HG03378 (cell line): ENCODE results near the gene CEACAM18.
"Not testable (repeated sequence)": the region's sequence is repeated elsewhere in the genome, so short reads cannot be mapped to it uniquely, and the experiment has no call there.

Experiments
- ATAC-seq: cut with Tn5 transposase; IDR thresholded peaks from one replicate; pipeline ENCODE4 v1.9.1; 2021; ENCODE audit warnings: mild to moderate bottlenecking, moderate library complexity; ENCODE audit not compliant: unreplicated experiment

Gene CEACAM18

GRCh38 chr19:51489113-51489512 is 10.8 kb downstream of the CEACAM18 start:
- no peak for ATAC-seq

- no peak for ATAC-seq
These were observed 12.3 kb downstream of the CEACAM18 start for GRCh38 chr19:51490676-51491075.

- ATAC-seq, result no peak
These were observed 13.2 kb downstream of the CEACAM18 start for GRCh38 chr19:51491586-51491985.

- no peak for ATAC-seq
These were observed 15.4 kb downstream of the CEACAM18 start for GRCh38 chr19:51493776-51494175.

GRCh38 chr19:51497666-51498065 is 19.3 kb downstream of the CEACAM18 start:
- no peak for ATAC-seq

GRCh38 chr19:51500931-51501330 is 22.6 kb downstream of the CEACAM18 start:
- not testable (repeated sequence) for ATAC-seq

- no peak for ATAC-seq
These were observed 23.4 kb downstream of the CEACAM18 start, which contains the start of gene SIGLEC12 for GRCh38 chr19:51501594-51502263. TSS of gene SIGLEC12 (minus strand) at chr19:51501800. CDS start at chr19:51501733, 67 bp downstream.

- no peak for ATAC-seq
These were observed 25.0 kb downstream of the CEACAM18 start for GRCh38 chr19:51503286-51503817.

GRCh38 chr19:51503896-51504295 is 25.6 kb downstream of the CEACAM18 start:
- ATAC-seq, result no peak

- ATAC-seq, result no peak
These were observed 27.6 kb downstream of the CEACAM18 start for GRCh38 chr19:51505904-51506303.

- no peak for ATAC-seq
These were observed 28.9 kb downstream of the CEACAM18 start for GRCh38 chr19:51507192-51507591.

- no peak for ATAC-seq
These were observed 29.3 kb downstream of the CEACAM18 start for GRCh38 chr19:51507640-51508058.

GRCh38 chr19:51508059-51508733 is 29.9 kb downstream of the CEACAM18 start:
- ATAC-seq, result no peak

- no peak for ATAC-seq
These were observed 31.7 kb downstream of the CEACAM18 start for GRCh38 chr19:51509823-51510660.

GRCh38 chr19:51511353-51511752 is 33.0 kb downstream of the CEACAM18 start:
- no peak for ATAC-seq

GRCh38 chr19:51513968-51514367 is 35.6 kb downstream of the CEACAM18 start:
- no peak for ATAC-seq

GRCh38 chr19:51514866-51515481 is 36.6 kb downstream of the CEACAM18 start:
- ATAC-seq, result no peak

- ATAC-seq, result no peak
These were observed 42.4 kb downstream of the CEACAM18 start for GRCh38 chr19:51520728-51521127.

GRCh38 chr19:51521357-51521756 is 43.0 kb downstream of the CEACAM18 start:
- ATAC-seq, result no peak

GRCh38 chr19:51521781-51522180 is 43.4 kb downstream of the CEACAM18 start:
- ATAC-seq, result no peak
